Astrocyte of the spinal cord (primary cell): ENCODE measurements around the gene DRAP1.

ENCODE experiments used
- DNase-seq: peaks from one replicate; pipeline ENCODE4 v3.0.0; 2011; ENCODE audit warnings: low read depth, low spot score
- H3K4me3 ChIP-seq: 2 replicates; pipeline ENCODE4 v1.5.1; 2011; ENCODE audit warnings: low read depth, mild to moderate bottlenecking, low read length, moderate library complexity
- CTCF ChIP-seq: IDR thresholded peaks from 2 replicates; pipeline ENCODE4 v1.5.1; 2012; ENCODE audit warnings: low read depth, mild to moderate bottlenecking, low read length, inconsistent platforms
- in situ Hi-C: cut with HindIII; loops from 2 replicates; pipeline ENCODE4 v1.10.0; 2017; ENCODE audit warnings: low sequenced_read_pairs

Gene DRAP1

GRCh38 chr11:65962141-65962564 lies 42.9 kb downstream of the DRAP1 start:
- H3K4me3 ChIP-seq, result peak overlapping the region; percentile 78
- DNase-seq, result no peak
- no peak for TF ChIP-seq CTCF
- in situ Hi-C loops, result no loop called here

GRCh38 chr11:65964906-65965305 lies 45.7 kb downstream of the DRAP1 start:
- H3K4me3 ChIP-seq, result no peak overlapping the region
- DNase-seq, result no peak
- no peak for TF ChIP-seq CTCF
- in situ Hi-C loops, result no loop called here

GRCh38 chr11:65965986-65966762 lies 46.9 kb downstream of the DRAP1 start:
- no peak for DNase-seq
- no peak for TF ChIP-seq CTCF
- H3K4me3 ChIP-seq, result no peak overlapping the region
- in situ Hi-C loops, result no loop called here

- no peak for DNase-seq
- no peak overlapping the region for H3K4me3 ChIP-seq
- in situ Hi-C loops, result no loop called here
- no peak for TF ChIP-seq CTCF
Measured at GRCh38 chr11:65967329-65967934, 48.2 kb downstream of the DRAP1 start.

GRCh38 chr11:65968600-65969482 lies 49.6 kb downstream of the DRAP1 start:
- H3K4me3 ChIP-seq, result no peak overlapping the region
- no peak for TF ChIP-seq CTCF
- DNase-seq, result peak; percentile 4
- in situ Hi-C loops, result no loop called here
